ENCODE measurements around the gene STARD3.

Gene STARD3

GRCh38 chr17:39639043-39639442 is 2.1 kb downstream of the STARD3 start:
- no peak for DNase-seq

DNA sequence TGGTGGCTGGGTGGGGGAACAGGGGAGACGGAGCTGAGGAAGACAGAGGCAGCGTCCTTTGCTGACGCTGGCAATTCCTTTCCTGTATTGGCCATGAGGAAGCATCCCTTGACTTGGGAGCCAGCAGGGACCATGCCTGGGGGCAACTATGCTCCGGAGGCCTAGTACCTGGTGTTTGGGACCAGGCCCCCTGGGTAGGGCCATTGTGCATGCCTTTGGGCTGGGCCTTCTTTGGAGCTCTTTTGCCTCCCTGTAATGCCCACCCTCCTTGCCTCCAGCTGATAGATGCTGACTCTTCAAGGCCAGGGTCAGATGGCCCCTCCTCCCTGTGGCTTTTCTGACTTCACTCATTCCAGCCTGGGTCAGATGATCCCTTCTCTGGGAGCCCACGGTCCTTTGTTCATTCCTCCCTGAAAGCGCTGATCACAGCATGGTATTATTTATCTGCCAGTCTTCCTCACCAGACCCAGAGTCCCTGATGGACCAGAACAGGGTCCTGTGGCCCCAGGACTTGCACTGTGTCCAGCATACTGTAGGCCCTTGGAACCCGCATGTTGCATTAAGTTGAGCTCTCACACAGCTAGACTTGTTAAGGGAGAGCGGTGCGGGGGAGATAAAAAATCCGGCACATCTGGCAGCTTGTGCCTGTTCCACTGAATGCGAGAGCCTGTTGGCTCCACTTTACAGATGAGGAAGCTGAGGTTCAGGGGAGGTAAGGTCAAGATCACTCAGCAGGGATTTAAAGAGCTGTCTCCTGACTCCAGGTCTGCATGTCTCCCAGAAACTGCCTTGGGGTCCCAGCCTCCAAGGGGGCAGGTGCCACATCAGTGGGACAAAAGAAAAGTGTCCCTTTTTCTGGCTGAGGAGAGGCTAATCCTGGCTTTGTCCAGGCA is 2.9 kb downstream of the STARD3 start:
- no peak for DNase-seq

DNA sequence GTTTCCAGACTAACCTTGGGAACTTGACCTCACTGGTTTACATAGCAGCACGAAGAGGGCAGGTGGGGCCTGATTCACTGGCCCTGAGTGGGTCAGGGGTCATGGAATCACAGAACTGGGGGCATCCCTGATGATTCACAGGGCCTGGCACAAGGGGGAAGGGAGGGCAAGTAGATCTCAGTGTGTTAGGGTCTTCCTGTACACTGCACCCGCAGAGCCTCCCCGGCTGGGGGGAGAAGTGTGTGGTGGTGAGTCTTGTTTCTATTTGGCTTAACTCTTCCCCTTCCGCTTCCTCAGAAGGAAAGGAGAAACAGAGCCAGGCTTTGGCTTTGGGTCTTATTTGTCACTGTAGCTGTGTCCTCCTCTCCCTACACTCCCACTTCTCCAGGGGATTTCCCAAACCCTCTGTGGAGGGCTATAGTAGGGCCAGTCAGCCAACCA is 3.7 kb downstream of the STARD3 start:
- no peak for DNase-seq

- no peak for DNase-seq
Observed at GRCh38 chr17:39641097-39641496, 4.2 kb downstream of the STARD3 start.

GRCh38 chr17:39641883-39642282 is 4.9 kb downstream of the STARD3 start:
- no peak for DNase-seq

DNA sequence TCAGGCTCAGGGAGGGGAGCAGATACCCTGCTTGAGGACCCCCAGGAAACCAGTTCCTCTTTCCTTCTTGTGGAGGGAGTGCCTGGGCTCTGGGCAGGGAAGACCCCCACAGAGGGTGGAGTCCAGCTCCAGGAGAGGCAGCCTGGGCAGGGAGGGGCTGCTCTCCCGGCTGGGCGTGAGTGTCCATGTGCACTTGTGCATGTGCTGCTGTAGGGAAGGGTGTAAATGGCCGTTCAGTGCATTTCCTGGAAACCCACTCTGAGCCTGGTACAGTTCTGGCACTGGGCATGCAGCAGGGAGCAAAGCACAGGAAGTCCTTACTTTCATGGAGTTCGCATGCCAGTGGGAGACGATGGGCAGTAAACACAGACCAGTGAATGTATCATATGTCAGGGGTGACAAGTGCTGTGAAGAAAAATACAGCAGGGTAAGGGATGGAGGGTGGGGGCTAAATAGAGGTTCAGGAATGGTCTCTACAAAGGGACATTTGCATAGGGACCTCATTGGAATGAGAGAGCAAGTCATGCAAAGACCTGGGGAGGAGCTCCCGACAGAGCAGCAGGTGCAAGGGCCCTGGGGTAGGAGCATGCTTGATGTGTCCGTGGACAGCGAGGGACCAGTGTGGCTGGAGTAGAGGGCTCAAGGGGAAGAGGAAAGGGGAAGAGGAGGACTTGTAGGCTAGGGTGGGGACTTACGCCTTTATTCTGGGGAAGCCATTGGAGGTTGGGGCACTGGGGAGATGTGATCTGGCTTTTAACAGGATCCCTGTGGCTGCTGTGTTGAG is 5.5 kb downstream of the STARD3 start:
- DNase-seq: no peak

GRCh38 chr17:39643271-39643670 is 6.3 kb downstream of the STARD3 start:
- no peak for DNase-seq

- DNase-seq: no peak
Observed at GRCh38 chr17:39647256-39647655, 10.3 kb downstream of the STARD3 start.

GRCh38 chr17:39648616-39649366 is 11.8 kb downstream of the STARD3 start:
- DNase-seq: no peak

DNA sequence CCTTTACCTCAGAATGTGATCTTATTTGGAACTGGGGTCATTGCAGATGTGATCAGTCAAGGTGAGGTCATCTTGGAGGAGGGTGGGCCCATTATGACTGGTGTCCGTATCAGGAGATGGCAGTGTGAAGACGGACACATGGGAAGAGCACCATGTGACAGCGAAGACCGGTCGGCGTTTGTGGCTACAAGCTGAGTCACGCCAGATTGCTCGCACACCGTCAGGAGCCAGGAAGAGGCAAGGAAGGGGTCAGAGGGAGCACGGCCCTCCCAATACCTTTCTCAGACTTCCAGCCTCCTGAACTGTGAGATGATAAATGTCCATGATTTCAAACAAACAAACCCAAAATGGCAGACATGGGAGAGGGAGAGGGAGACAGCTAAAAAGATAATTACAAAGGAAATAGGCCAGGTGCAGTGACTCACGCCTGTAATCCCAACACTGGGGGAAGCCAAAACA is 13.2 kb downstream of the STARD3 start:
- no peak for DNase-seq

DNA sequence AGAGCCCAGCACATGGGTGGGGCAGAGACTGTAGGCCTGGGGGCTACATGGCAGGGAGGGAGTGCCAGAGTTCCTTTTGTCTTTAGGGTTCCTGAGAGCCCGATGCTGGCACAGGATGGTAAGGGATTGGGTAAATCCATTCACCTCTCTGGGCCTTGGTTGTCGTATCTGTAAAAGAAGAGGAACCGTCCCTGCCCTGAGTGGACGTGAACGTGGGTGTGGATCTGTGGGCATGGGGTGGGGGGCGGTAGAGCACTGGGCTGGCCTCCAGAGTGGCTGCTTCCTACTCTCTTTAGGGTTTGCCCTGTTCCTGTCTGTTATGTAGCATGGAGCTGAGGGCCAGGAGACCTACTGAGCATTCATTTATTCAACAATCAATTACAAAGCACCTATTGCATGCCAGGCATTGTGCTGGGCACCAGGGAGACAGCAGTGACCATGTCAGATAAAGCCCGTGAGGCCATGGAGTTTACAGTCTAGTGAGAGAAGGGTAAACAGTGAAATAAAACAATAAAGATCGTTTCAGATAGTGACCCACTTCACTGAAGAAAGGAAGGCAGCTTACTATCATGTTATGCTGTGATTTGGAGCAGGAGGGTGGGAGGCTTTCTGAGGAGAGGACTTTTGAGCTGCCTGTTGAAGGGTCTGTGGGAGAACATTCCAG is 15.1 kb downstream of the STARD3 start:
- no peak for DNase-seq

DNA sequence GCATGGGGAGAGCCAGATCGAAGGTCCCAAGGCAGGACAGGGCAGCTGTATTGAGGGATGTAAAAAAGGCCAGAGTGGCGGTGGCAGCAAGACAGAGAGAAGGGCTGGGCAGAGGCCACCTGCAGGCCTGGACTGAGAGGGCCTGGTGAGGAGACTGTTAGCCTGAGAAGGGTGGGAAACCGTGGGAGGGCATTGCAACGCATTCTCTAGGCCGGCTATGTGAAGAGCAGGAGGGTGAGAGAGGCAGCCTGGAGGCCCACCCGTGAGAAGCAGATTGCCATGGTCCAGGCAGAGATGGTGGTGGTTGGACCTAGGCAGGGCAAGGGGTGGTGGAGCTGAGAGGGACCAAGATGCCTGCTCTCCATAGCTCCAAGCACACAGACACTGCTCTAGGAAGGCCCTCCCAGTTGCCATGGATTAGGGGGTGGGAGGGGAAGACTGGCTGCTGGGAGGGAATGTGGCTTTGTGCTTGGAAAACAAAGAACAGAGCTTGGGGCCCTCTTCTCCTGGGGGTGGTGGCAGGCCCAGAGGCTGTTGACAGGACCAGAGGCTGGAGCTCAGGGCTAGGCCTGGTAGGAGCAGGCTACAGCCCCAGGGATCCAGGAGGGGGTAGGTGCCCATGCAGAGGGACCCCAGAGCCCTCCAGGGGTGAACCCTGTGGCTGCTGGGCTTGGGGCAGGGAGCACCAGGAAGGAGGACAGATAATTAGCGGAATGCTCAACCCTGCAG is 15.8 kb downstream of the STARD3 start:
- no peak for DNase-seq

DNA sequence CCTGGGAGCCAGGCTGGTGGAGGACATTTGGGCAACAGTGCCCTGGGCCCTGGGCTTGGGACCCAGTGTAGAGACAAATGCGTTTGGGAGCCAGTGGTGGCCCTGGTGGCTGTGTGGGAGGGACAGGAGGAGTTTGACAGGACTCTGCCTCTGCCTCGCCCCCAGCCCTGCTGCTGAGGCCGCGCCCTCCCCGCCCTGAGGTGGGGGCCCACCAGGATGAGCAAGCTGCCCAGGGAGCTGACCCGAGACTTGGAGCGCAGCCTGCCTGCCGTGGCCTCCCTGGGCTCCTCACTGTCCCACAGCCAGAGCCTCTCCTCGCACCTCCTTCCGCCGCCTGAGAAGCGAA is 16.3 kb downstream of the STARD3 start:
- DNase-seq: no peak

GRCh38 chr17:39653662-39654331 is 16.9 kb downstream of the STARD3 start:
- peak; percentile 77 for DNase-seq

- no peak for DNase-seq
Observed at GRCh38 chr17:39655105-39655504, 18.2 kb downstream of the STARD3 start.

DNA sequence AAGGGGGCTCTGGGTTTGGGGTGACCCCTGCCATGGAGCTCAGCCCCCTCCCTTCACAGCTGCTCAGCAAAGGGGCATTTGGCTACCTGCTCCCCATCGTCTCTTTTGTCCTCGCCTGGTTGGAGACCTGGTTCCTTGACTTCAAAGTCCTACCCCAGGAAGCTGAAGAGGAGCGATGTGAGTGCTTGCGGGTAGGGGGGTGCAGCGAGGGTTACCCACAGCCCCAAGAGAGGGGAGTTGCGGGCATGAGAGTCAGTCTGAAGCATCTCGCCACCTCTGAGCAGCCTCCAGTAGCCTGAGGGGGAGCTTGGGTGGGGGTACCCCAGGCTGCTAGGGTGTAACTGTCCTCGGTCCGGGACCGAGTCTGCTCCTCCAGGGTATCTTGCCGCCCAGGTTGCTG is 21.4 kb downstream of the STARD3 start:
- DNase-seq: no peak

GRCh38 chr17:39658760-39659159 is 21.8 kb downstream of the STARD3 start:
- no peak for DNase-seq

GRCh38 chr17:39659279-39660010 is 22.5 kb downstream of the STARD3 start:
- no peak for DNase-seq

- DNase-seq: no peak
Observed at GRCh38 chr17:39660011-39660360, 23.0 kb downstream of the STARD3 start.
